Measurements from ENCODE around the gene RALA.

Gene RALA

DNA sequence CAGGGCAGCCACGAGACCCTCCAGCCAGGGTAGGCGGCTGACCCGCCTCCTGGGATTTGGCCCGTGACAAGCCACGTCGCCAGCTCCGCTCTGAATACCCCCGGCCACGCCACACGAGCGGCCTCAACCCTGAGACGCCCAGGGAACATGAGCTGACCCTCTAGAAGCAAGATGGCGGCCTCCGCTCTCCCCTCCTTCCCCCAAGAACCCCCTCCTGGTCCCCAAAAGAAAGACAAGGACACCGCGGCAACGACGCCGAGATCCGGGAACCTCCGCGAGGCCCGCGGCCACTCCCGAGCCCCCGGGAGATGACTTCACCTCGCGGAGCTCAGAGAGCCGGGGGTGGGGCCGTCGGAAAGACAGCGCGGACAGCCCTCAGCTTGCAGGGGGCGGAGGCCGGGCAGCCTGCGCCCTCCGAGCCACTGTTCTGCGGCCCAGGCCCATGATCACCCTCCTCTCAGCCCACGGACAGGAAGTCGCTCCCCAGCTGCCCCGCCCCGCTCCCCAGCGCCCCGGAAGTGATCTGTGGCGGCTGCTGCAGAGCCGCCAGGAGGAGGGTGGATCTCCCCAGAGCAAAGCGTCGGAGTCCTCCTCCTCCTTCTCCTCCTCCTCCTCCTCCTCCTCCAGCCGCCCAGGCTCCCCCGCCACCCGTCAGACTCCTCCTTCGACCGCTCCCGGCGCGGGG is at the start of gene RALA:
TSS of gene RALA (plus strand) at position 526 of the 685 bp plus-strand sequence. CDS start 63,096 bp downstream, outside the sequence.
- DNase-seq, result peak; percentile 84

DNA sequence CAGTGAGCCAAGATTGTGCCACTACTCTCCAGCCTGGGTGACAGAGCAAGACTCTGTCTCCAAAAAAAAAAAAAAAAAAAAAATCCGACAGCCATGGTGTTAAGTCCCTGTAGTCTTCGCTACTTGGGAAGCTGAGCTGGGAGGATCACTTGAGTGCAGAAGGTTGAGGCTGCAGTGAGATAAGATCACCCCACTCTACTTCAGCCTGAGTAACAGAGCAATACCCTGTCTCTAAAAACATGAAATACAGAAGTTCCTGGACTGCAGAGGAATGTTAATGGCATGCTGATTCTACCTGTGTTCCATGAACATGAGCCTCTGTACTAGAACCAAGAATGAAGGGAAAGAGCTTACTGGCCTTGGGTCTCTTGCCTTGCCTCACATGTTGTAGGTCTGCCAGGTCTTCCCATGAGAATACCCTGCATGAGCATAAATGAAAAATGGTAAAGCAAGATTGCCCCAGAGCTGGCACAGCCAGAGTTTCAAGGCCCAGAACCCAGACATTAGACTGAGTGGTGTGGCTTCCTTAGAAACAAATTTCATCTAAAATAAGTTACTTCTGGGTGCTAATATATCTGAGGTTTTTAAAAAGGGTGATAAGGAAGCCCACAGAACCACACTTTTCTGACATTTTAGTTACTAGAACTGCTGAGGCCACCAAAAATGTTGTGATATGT is 48.6 kb upstream of the RALA start:
- DNase-seq, result no peak

DNA sequence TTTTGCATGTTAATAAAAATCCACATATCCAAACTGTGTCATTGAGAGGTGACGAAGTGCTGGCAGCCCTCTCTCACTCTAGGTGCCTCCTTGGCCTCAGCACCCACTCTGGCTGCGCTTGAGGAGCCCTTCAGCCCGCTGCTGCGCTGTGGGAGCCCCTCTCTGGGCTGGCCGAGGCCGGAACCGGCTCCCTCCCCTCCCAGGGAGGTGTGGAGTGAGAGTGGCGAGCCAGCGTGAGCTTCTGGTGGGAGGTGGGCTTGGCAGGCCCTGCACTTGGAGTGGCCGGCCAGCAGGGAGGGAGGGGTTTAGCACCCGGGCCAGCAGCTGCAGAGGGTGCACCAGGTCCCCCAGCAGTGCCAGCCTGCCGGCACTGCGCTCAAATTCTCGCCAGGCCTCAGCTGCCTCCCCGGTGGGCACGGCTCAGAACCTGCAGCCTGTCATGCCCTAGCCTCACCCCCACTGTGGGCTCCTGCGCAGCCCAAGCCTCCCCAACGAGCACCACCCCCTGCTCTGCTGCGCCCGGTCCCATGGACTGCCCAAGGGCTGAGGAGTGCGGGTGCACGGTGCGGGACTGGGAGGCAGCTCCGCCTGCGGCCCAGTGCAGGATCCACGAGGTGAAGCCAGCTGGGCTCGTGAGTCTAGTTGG is 46.0 kb upstream of the RALA start:
- no peak for DNase-seq

DNA sequence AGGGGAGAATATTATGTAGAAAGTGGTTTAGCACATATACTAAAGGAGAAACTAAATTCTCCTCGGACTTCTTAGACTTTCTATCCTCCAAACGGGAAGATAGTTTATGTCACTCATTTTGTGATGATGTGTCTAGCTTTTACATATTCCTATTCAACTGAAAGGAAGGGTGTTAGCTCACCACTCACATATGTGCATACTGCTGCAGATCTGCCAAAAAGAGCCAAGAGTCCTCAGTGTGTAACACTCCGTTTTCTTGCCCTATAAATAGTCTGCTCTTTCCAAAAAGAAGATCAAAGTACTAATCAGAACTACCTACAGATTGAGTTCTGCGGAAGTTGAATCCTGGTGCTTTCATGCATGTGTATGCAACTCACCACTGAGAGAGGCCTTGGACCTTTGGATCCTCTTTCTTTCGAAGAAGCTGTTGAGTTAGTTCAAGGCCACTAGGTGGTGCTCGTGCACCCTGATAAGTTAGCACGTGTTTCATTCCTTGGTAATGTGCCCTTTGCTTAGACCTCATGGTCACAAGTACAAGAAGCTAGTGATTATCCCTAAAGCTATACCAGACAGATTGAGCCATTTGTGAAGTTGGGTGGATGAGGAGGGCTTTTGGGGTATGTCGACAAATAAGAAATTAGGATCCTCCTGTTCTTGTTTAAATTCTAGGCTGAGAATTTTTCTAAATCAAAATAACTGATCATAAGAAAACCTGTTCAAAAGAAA is 43.1 kb upstream of the RALA start:
- peak; percentile 82 for DNase-seq

- no peak for DNase-seq
Observed at GRCh38 chr7:39582536-39582935, 40.8 kb upstream of the RALA start.

- DNase-seq, result no peak
Observed at GRCh38 chr7:39583539-39583938, 39.8 kb upstream of the RALA start.

GRCh38 chr7:39587393-39587792 is 36.0 kb upstream of the RALA start:
- DNase-seq, result no peak

GRCh38 chr7:39588416-39588815 is 35.0 kb upstream of the RALA start:
- no peak for DNase-seq

- no peak for DNase-seq
Observed at GRCh38 chr7:39589323-39590111, 33.9 kb upstream of the RALA start.

DNA sequence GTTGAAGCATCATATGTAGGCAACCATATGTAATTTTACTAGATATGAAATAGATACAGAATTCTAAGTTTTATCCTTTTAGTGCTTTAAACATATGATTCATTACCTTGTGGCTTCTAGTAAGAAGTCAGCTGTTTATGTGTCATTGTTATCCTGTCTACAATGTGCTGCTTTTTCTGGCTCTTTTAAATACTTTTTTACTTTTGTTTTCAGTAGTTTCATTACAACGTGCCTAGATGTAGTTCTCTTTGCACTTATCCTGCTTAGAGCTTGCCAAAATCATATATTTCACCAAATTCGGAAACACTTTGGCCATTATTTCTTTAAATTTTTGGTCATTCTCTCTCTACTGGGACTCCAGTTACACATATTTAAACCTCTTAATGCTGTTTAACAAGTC is 30.8 kb upstream of the RALA start:
- DNase-seq, result no peak

DNA sequence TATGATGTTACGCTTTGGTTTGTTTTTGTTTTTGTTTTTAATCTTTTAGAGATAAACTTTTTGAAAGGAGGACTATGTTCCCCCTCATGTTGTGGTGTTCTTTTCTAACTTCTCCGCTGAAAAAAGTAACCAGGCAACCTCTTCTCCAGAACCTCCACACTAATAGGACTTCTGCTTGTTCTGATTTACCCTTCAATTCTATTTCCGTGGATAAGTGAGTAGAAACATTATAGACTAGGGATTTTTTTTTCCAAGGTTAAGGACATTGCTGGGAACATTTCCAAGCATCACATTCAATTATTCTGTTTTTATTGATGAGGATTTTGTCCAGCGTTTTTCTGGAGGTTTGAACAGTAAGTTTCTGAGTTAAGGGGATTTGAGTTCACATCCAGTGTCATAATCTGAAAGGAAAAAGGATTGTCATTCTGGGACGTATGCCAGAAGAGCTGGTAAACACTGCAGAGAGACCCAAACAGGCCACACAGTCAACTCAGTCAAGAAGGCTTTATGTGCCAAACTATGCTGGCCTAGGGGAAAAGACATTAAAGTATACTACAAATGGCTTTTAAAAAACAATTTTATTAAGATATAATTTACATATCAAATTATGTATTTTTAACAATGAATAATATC is 28.3 kb upstream of the RALA start:
- DNase-seq, result peak; percentile 17

GRCh38 chr7:39602351-39602750 is 21.0 kb upstream of the RALA start:
- no peak for DNase-seq

GRCh38 chr7:39603924-39604323 is 19.4 kb upstream of the RALA start:
- DNase-seq, result no peak

DNA sequence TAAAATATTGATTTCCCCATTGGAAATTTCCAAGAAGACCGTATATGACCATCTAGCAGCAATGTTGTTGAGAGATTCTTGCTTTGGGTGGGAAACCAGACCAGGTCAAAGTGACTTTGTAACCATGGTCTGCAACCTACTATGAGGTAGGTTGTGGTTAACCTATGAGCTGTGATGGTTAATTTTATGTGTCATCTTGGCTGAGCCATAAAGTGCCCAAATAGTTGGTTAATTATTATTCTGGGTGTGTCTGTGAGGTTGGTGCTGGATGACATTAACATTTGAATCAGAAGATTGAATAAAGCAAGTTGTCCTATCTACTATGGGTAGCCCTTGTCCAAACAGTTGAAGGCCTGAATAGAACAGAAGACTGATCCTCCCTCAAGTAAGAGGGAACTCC is 18.3 kb upstream of the RALA start:
- no peak for DNase-seq

DNA sequence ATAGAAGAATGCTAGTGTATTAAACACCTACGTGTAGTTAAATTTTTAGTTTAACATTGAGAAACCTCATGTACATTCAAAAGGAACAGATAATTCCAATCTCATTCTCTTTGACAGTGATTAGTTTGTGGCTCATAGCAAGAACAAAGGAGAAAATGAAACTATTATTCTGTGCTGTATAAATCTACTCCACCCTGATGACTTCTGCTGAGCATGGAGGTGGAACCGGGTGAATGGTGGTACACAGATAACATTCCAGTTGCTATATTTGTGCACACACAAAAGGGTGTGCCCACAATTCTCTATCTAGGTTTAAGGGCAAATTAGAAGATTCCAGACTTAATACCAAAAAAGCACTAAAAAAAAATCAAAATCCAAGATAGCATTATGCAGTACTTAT is 17.0 kb upstream of the RALA start:
- DNase-seq, result no peak

DNA sequence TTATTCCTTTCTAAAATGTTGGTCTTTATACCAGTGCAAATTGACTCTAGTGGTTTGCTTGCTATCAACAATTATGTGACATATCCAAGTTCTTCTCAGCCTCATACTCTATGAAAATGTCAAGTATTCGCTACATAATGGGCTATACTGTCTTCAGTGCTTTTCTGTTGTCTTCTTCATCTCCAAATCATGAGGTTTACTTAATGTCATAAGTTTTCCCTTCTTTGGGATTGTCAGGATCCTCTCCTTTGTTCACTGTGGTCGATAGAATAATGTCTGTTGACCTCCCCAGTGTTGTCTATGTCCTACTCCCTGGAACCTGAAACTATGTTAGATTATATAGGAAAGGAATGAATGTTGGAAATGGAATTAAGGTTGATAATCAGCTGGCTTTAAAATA is 16.4 kb upstream of the RALA start:
- DNase-seq, result no peak

DNA sequence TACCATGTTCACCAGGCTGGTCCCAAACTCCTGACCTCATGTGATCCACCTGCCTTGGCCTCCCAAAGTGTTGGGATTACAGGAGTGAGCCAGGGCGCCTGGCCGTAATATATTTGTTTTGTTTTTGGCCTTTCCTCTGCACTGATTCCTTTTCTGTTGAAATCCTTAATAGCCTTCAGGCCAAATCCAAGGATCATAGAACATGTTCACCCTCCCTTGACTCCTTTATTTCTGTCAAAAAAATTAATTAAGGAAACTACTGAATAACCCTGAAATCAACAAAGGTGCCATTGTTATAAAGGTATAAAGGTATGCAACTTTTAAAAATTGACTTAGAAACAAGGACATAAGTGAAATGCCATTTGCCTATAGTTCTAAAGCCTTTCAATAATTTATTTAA is 15.5 kb upstream of the RALA start:
- no peak for DNase-seq

- DNase-seq, result no peak
Observed at GRCh38 chr7:39608278-39608677, 15.1 kb upstream of the RALA start.

DNA sequence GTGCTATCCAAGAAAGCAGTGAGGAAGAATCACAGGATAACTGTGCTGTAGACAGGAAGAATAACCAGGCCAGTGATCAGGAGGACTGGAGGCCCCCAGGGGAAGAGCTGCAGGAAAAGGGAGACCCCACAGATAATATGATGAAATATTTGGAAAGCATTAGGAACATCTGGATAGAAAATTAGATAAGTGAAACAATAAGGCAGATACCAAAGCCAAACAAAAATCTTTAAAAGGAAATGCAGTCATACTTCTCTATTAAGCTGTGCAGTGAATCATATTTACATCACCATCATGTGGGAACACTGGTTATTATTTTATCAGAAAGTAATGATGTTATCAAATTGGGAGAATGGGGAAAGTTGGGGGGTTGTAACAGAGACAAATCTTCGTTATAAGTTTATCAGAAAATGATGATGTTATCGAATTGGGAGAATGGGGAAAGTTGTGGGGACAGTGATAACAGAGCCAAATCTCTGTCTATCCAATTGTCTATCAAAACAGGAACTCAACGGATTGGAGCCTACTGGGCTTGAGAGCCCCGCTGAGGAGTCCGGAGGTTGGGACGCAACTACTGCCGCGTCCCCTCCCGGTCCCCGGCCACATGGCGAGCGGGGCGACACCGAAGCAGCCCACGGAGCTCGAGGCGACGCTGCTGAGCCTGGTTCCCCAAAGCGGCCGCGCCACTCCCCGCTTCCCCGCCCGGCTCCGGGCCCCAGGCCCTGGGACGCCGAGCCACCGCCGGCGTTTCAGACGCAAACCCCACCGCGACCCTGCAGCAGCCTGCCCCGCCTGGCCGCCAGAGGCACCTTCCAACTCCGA is 14.0 kb upstream of the RALA start:
- no peak for DNase-seq

GRCh38 chr7:39609935-39610263 is 13.5 kb upstream of the RALA start:
- DNase-seq, result no peak

DNA sequence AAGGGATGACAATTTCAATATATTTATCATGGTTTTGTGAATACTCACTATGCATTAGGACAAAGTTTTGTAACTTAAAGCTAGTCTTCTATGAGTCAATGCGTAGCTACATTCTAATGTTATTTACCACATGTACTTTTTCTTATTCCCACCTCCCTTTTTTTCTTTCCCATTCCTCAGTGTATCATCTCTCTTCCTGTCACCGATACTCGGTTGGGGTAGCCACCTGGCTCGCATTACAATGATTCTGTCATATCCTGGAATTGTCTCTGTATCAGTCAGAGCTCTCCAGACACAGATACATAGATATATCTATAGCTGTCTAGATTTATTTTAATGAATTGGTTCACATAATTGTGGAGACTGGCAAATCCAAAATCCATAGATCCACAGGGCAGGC is 9.8 kb upstream of the RALA start:
- no peak for DNase-seq

DNA sequence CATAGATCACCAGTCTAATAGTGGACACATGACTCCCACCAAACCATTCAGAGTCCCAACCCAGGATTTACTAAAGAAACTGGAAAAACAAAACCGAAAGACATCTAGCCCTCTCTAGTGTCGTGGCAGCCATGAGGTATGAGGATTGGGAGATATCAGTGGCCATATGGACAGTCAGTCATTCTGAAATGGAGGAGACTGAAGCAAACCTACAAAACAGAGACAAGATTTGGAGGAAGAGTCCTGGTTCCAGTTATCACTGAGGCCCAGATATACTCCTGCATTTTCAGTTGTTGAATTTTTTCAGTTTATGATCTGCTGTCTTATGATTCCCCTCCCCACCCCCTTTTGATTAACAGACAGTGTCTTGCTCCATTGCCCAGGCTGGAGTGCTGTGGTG is 9.1 kb upstream of the RALA start:
- DNase-seq, result no peak
